ENCODE data around the gene LMTK2.

The LMTK2 gene

GRCh38 chr7:98078197-98078870 lies 28.3 kb upstream of the LMTK2 start:
- Histone ChIP-seq H3K9ac (ENCODE audit: low read length) (no peak overlapping the region), H3K27ac (ENCODE audit: low read depth, low read length) (no peak overlapping the region), H4K20me1 (ENCODE audit: low read depth, low read length) (no peaks in the 10 kb centered on the region), H3F3A (ENCODE audit: insufficient read depth) (no peaks in the 10 kb centered on the region), H2AFZ (ENCODE audit: low read depth, low read length, severe bottlenecking) (no peak overlapping the region), H3K4me2 (ENCODE audit: low read depth, low read length, poor library complexity, severe bottlenecking) (no peak overlapping the region), H3K79me2 (ENCODE audit: insufficient read depth, low read length) (no peaks in the 10 kb centered on the region), H3K4me3 (ENCODE audit: insufficient read depth, low read length, poor library complexity, severe bottlenecking) (no peak overlapping the region), H3K27me3 (ENCODE audit: low read length) (no peaks in the 10 kb centered on the region), H3K36me3 (ENCODE audit: low read length) (no peaks in the 10 kb centered on the region), H3K9me3 (ENCODE audit: insufficient read depth, low read length) (no peaks in the 10 kb centered on the region), H3K9me2 (replicated peaks; ENCODE audit: insufficient read depth, low read length) (no peaks in the 10 kb centered on the region)
- TF ChIP-seq EZH2phosphoT487 (conservative IDR thresholded peaks at IDR 0.05; ENCODE audit: low read length): no peak
- TF ChIP-seq CTCF (IDR thresholded peaks at IDR 0.05; ENCODE audit: insufficient read depth, low read length, poor library complexity, severe bottlenecking): no peak

GRCh38 chr7:98079891-98080648 lies 26.6 kb upstream of the LMTK2 start:
- Histone ChIP-seq H2AFZ (ENCODE audit: low read depth, low read length, severe bottlenecking) (no peak overlapping the region), H3K27me3 (ENCODE audit: low read length) (no peaks in the 10 kb centered on the region), H3K36me3 (ENCODE audit: low read length) (no peaks in the 10 kb centered on the region), H3K79me2 (ENCODE audit: insufficient read depth, low read length) (no peaks in the 10 kb centered on the region), H3K9ac (ENCODE audit: low read length) (no peak overlapping the region), H3K4me2 (ENCODE audit: low read depth, low read length, poor library complexity, severe bottlenecking) (no peak overlapping the region), H3K9me2 (replicated peaks; ENCODE audit: insufficient read depth, low read length) (no peaks in the 10 kb centered on the region), H4K20me1 (ENCODE audit: low read depth, low read length) (no peaks in the 10 kb centered on the region), H3K4me3 (ENCODE audit: insufficient read depth, low read length, poor library complexity, severe bottlenecking) (no peak overlapping the region), H3K9me3 (ENCODE audit: insufficient read depth, low read length) (no peaks in the 10 kb centered on the region), H3F3A (ENCODE audit: insufficient read depth) (no peaks in the 10 kb centered on the region), H3K27ac (ENCODE audit: low read depth, low read length) (no peak overlapping the region)
- TF ChIP-seq EZH2phosphoT487 (conservative IDR thresholded peaks at IDR 0.05; ENCODE audit: low read length): no peak

GRCh38 chr7:98081319-98081718 lies 25.3 kb upstream of the LMTK2 start:
- no peak overlapping the region for H3K4me3 ChIP-seq (ENCODE audit: insufficient read depth, low read length, poor library complexity, severe bottlenecking)
- no peaks in the 10 kb centered on the region for H4K20me1 ChIP-seq (ENCODE audit: low read depth, low read length)
- no peak overlapping the region for H3K4me2 ChIP-seq (ENCODE audit: low read depth, low read length, poor library complexity, severe bottlenecking)
- H3K27me3 ChIP-seq (ENCODE audit: low read length): no peaks in the 10 kb centered on the region
- no peaks in the 10 kb centered on the region for H3K79me2 ChIP-seq (ENCODE audit: insufficient read depth, low read length)
- H2AFZ ChIP-seq (ENCODE audit: low read depth, low read length, severe bottlenecking): no peak overlapping the region
- TF ChIP-seq CTCF (IDR thresholded peaks at IDR 0.05; ENCODE audit: insufficient read depth, low read length, poor library complexity, severe bottlenecking) (no peak), EZH2phosphoT487 (conservative IDR thresholded peaks at IDR 0.05; ENCODE audit: low read length) (no peak)
- H3K27ac ChIP-seq (ENCODE audit: low read depth, low read length): no peak overlapping the region
- no peaks in the 10 kb centered on the region for H3K9me2 ChIP-seq (replicated peaks; ENCODE audit: insufficient read depth, low read length)
- no peaks in the 10 kb centered on the region for H3K9me3 ChIP-seq (ENCODE audit: insufficient read depth, low read length)
- no peaks in the 10 kb centered on the region for H3K36me3 ChIP-seq (ENCODE audit: low read length)
- no peaks in the 10 kb centered on the region for H3F3A ChIP-seq (ENCODE audit: insufficient read depth)
- H3K9ac ChIP-seq (ENCODE audit: low read length): no peak overlapping the region

GRCh38 chr7:98084631-98085030 lies 22.0 kb upstream of the LMTK2 start:
- no peaks in the 10 kb centered on the region for H3K9me3 ChIP-seq (ENCODE audit: insufficient read depth, low read length)
- H3K27me3 ChIP-seq (ENCODE audit: low read length): no peaks in the 10 kb centered on the region
- no peaks in the 10 kb centered on the region for H3K79me2 ChIP-seq (ENCODE audit: insufficient read depth, low read length)
- H3F3A ChIP-seq (ENCODE audit: insufficient read depth): no peaks in the 10 kb centered on the region
- no peak overlapping the region for H3K27ac ChIP-seq (ENCODE audit: low read depth, low read length)
- H3K9me2 ChIP-seq (replicated peaks; ENCODE audit: insufficient read depth, low read length): no peaks in the 10 kb centered on the region
- no peak for TF ChIP-seq EZH2phosphoT487 (conservative IDR thresholded peaks at IDR 0.05; ENCODE audit: low read length)
- no peak for TF ChIP-seq CTCF (IDR thresholded peaks at IDR 0.05; ENCODE audit: insufficient read depth, low read length, poor library complexity, severe bottlenecking)
- no peaks in the 10 kb centered on the region for H4K20me1 ChIP-seq (ENCODE audit: low read depth, low read length)
- H2AFZ ChIP-seq (ENCODE audit: low read depth, low read length, severe bottlenecking): no peak overlapping the region
- H3K36me3 ChIP-seq (ENCODE audit: low read length): no peaks in the 10 kb centered on the region
- H3K9ac ChIP-seq (ENCODE audit: low read length): no peak overlapping the region
- H3K4me3 ChIP-seq (ENCODE audit: insufficient read depth, low read length, poor library complexity, severe bottlenecking): no peak overlapping the region
- H3K4me2 ChIP-seq (ENCODE audit: low read depth, low read length, poor library complexity, severe bottlenecking): no peak overlapping the region

Measured in SU-DHL-6 (cell line).